SK-N-MC (cell line): ENCODE results near the gene SLC16A12.

Experiments used
- EZH2 ChIP-seq: fragments of 200-600 bp; sonication (generic); IDR thresholded peaks from one replicate; pipeline ENCODE4 v1.6.1; 2017; ENCODE audit warnings: antibody characterized with exemption
- POLR2AphosphoS5 ChIP-seq: IDR thresholded peaks from 2 replicates; pipeline ENCODE4 v1.6.1; 2012; ENCODE audit warnings: mild to moderate bottlenecking, low read depth, low read length, borderline replicate concordance

- TF ChIP-seq EZH2 (no peak), POLR2AphosphoS5 (no peak)
Observed at GRCh38 chr10:89479771-89480446, 55.5 kb downstream of the SLC16A12 start.
